Activated CD8-positive, alpha-beta T cell treated with anti-CD3 and anti-CD28 coated beads, Interleukin-2, amount 10 ng/mL, durations not matched to agents 7 days and 5 days (primary cell): ENCODE results near the gene NUP107. TPM values are rescaled to one million over a fixed set of nuclear protein-coding genes. Genes with fewer than 3 reads are reported as not detected.
A peak's percentile ranks its signal among the peaks of the same experiment; 100 is the strongest.

Experiments used
- ATAC-seq: fragments of 150-1000 bp; cut with Tn5 transposase; one replicate; pipeline ENCODE4 v1.10.0; 2021; ENCODE audit warnings: moderate library complexity
- CTCF ChIA-PET: fragments of 350-600 bp; sonication (Branson Sonifier 250); formaldehyde crosslinking; loops from one replicate; lab custom pipeline; 2021; ENCODE audit warnings: antibody characterized with exemption; lab: Charles Lee
- POLR2A ChIA-PET: fragments of 350-600 bp; sonication (Branson Sonifier 250); formaldehyde crosslinking; loops from one replicate; lab custom pipeline; 2021; ENCODE audit warnings: antibody characterized with exemption; lab: Charles Lee
- DNase-seq: peaks from one replicate; pipeline ENCODE4 v3.0.0-alpha.2; 2020
- H3K27ac Mint-ChIP-seq: one replicate; pipeline ENCODE4 v1.8.0; 2021; ENCODE audit warnings: mild to moderate bottlenecking, mixed read lengths
- H3K27me3 Mint-ChIP-seq: one replicate; pipeline ENCODE4 v1.8.0; 2021; ENCODE audit warnings: low read depth, mixed read lengths
- H3K36me3 Mint-ChIP-seq: one replicate; pipeline ENCODE4 v1.8.0; 2021; ENCODE audit warnings: low read depth, mixed read lengths
- H3K4me1 Mint-ChIP-seq: one replicate; pipeline ENCODE4 v1.8.0; 2021; ENCODE audit warnings: low read depth, mixed read lengths
- H3K4me3 Mint-ChIP-seq: one replicate; pipeline ENCODE4 v1.8.0; 2021; ENCODE audit warnings: mild to moderate bottlenecking, mixed read lengths
- H3K9me3 Mint-ChIP-seq: one replicate; pipeline ENCODE4 v1.8.0; 2022; ENCODE audit warnings: mixed read lengths; ENCODE audit not compliant: insufficient read depth
- total RNA-seq, 2 experiments: library from RNA; stranded (reverse); gene quantifications; one replicate each; pipeline ENCODE4 v1.2.3, GENCODE V29; 2021

Gene NUP107
- total RNA-seq, 2 experiments from 2014 or later: 103 to 105 TPM

- no peak for ATAC-seq
- ChIA-PET POLR2A (no interaction called here), CTCF (no interaction called here)
- H3K4me1 Mint-ChIP-seq: no peaks in the 10 kb centered on the region
- no peak overlapping the region for H3K4me3 Mint-ChIP-seq
- no peak for DNase-seq
- H3K27ac Mint-ChIP-seq: no peak overlapping the region
- no peaks in the 10 kb centered on the region for H3K27me3 Mint-ChIP-seq
- peaks cover 26% of the 10 kb centered on the region for H3K36me3 Mint-ChIP-seq
- H3K9me3 Mint-ChIP-seq: no peaks in the 10 kb centered on the region
Observed at GRCh38 chr12:68761442-68761812, 74.6 kb downstream of the NUP107 start.

- no peak for DNase-seq
- Mint-ChIP-seq H3K9me3 (no peaks in the 10 kb centered on the region), H3K4me1 (no peaks in the 10 kb centered on the region), H3K27me3 (no peaks in the 10 kb centered on the region), H3K27ac (peak overlapping the region; percentile 8), H3K36me3 (peaks cover 22% of the 10 kb centered on the region), H3K4me3 (no peak overlapping the region)
- no peak for ATAC-seq
- ChIA-PET POLR2A (no interaction called here), CTCF (no interaction called here)
Observed at GRCh38 chr12:68761901-68762630, 75.3 kb downstream of the NUP107 start.

- H3K4me3 Mint-ChIP-seq: no peak overlapping the region
- CTCF ChIA-PET: no interaction called here
- no peaks in the 10 kb centered on the region for H3K4me1 Mint-ChIP-seq
- no peak for ATAC-seq
- no peak for DNase-seq
- H3K36me3 Mint-ChIP-seq: peaks cover 21% of the 10 kb centered on the region
- H3K27ac Mint-ChIP-seq: no peak overlapping the region
- H3K9me3 Mint-ChIP-seq: no peaks in the 10 kb centered on the region
- no peaks in the 10 kb centered on the region for H3K27me3 Mint-ChIP-seq
- POLR2A ChIA-PET: no interaction called here
Observed at GRCh38 chr12:68762691-68763090, 75.9 kb downstream of the NUP107 start.

- Mint-ChIP-seq H3K27me3 (no peaks in the 10 kb centered on the region), H3K27ac (no peak overlapping the region), H3K4me3 (no peak overlapping the region), H3K9me3 (no peaks in the 10 kb centered on the region), H3K4me1 (no peaks in the 10 kb centered on the region), H3K36me3 (peaks cover 11% of the 10 kb centered on the region)
- ChIA-PET POLR2A (no interaction called here), CTCF (no interaction called here)
- ATAC-seq (no peak), DNase-seq (no peak)
Observed at GRCh38 chr12:68765696-68766095, 78.9 kb downstream of the NUP107 start.

GRCh38 chr12:68766646-68767045 is 79.9 kb downstream of the NUP107 start:
- H3K36me3 Mint-ChIP-seq: peaks cover 7% of the 10 kb centered on the region

GRCh38 chr12:68767191-68767590 is 80.4 kb downstream of the NUP107 start:
- H3K4me1 Mint-ChIP-seq: no peaks in the 10 kb centered on the region
- DNase-seq: no peak
- peaks cover 5% of the 10 kb centered on the region for H3K36me3 Mint-ChIP-seq
- POLR2A ChIA-PET: no interaction called here
- no peaks in the 10 kb centered on the region for H3K27me3 Mint-ChIP-seq
- H3K9me3 Mint-ChIP-seq: no peaks in the 10 kb centered on the region
- ATAC-seq: no peak
- no peak overlapping the region for H3K27ac Mint-ChIP-seq
- CTCF ChIA-PET: no interaction called here
- no peak overlapping the region for H3K4me3 Mint-ChIP-seq

More at GRCh38 chr12:68766646-68767045, 79.9 kb downstream of the NUP107 start:
- ATAC-seq (no peak), DNase-seq (no peak)
- ChIA-PET CTCF (no interaction called here), POLR2A (no interaction called here)
- Mint-ChIP-seq H3K4me3 (no peak overlapping the region), H3K4me1 (no peaks in the 10 kb centered on the region), H3K9me3 (no peaks in the 10 kb centered on the region), H3K27ac (no peak overlapping the region), H3K27me3 (no peaks in the 10 kb centered on the region)

- H3K27ac Mint-ChIP-seq: no peak overlapping the region
- H3K4me1 Mint-ChIP-seq: peaks cover 10% of the 10 kb centered on the region
- no peak overlapping the region for H3K4me3 Mint-ChIP-seq
- DNase-seq (no peak), ATAC-seq (no peak)
- POLR2A ChIA-PET: interaction anchor here (0.7 kb wide), 1 partner anchor 431 kb away, joined by 3 read pairs; no protein-coding TSS in a partner anchor
- no peaks in the 10 kb centered on the region for H3K27me3 Mint-ChIP-seq
- CTCF ChIA-PET: no interaction called here
- peaks cover 4% of the 10 kb centered on the region for H3K36me3 Mint-ChIP-seq
- no peaks in the 10 kb centered on the region for H3K9me3 Mint-ChIP-seq
Observed at GRCh38 chr12:68768431-68768939, 81.7 kb downstream of the NUP107 start.

GRCh38 chr12:68769941-68770340 is 83.2 kb downstream of the NUP107 start:
- H3K4me3 Mint-ChIP-seq: no peak overlapping the region
- POLR2A ChIA-PET: no interaction called here
- peaks cover 16% of the 10 kb centered on the region for H3K4me1 Mint-ChIP-seq
- H3K27me3 Mint-ChIP-seq: no peaks in the 10 kb centered on the region
- no peaks in the 10 kb centered on the region for H3K36me3 Mint-ChIP-seq
- DNase-seq (no peak), ATAC-seq (no peak)
- H3K27ac Mint-ChIP-seq: no peak overlapping the region
- H3K9me3 Mint-ChIP-seq: no peaks in the 10 kb centered on the region
- CTCF ChIA-PET: interaction anchor here (0.6 kb wide), 1 partner anchor 21 kb away, joined by 3 read pairs; no protein-coding TSS in a partner anchor

- POLR2A ChIA-PET: no interaction called here
- DNase-seq (no peak), ATAC-seq (no peak)
- no peaks in the 10 kb centered on the region for H3K9me3 Mint-ChIP-seq
- no peaks in the 10 kb centered on the region for H3K27me3 Mint-ChIP-seq
- peaks cover 16% of the 10 kb centered on the region for H3K4me1 Mint-ChIP-seq
- no peak overlapping the region for H3K4me3 Mint-ChIP-seq
- H3K27ac Mint-ChIP-seq: no peak overlapping the region
- no peaks in the 10 kb centered on the region for H3K36me3 Mint-ChIP-seq
- CTCF ChIA-PET: interaction anchor here (0.6 kb wide), 1 partner anchor 62 kb away, joined by 4 read pairs; no protein-coding TSS in a partner anchor
Observed at GRCh38 chr12:68771223-68771925, 84.6 kb downstream of the NUP107 start.

- H3K4me1 Mint-ChIP-seq: peaks cover 16% of the 10 kb centered on the region
- peak overlapping the region; percentile 66 for H3K4me3 Mint-ChIP-seq
- ATAC-seq (no peak), DNase-seq (no peak)
- H3K36me3 Mint-ChIP-seq: no peaks in the 10 kb centered on the region
- CTCF ChIA-PET: no interaction called here
- H3K9me3 Mint-ChIP-seq: no peaks in the 10 kb centered on the region
- POLR2A ChIA-PET: no interaction called here
- peak overlapping the region; percentile 80 for H3K27ac Mint-ChIP-seq
- H3K27me3 Mint-ChIP-seq: no peaks in the 10 kb centered on the region
Observed at GRCh38 chr12:68772714-68773113, 85.9 kb downstream of the NUP107 start.

- no peaks in the 10 kb centered on the region for H3K9me3 Mint-ChIP-seq
- POLR2A ChIA-PET: no interaction called here
- peaks cover 16% of the 10 kb centered on the region for H3K4me1 Mint-ChIP-seq
- H3K27me3 Mint-ChIP-seq: no peaks in the 10 kb centered on the region
- peak overlapping the region; percentile 60 for H3K27ac Mint-ChIP-seq
- CTCF ChIA-PET: no interaction called here
- ATAC-seq (no peak), DNase-seq (no peak)
- no peaks in the 10 kb centered on the region for H3K36me3 Mint-ChIP-seq
- H3K4me3 Mint-ChIP-seq: no peak overlapping the region
Observed at GRCh38 chr12:68773582-68773981, 86.8 kb downstream of the NUP107 start.

- Mint-ChIP-seq H3K36me3 (no peaks in the 10 kb centered on the region), H3K27ac (no peak overlapping the region), H3K4me1 (peaks cover 16% of the 10 kb centered on the region), H3K4me3 (no peak overlapping the region), H3K9me3 (no peaks in the 10 kb centered on the region), H3K27me3 (no peaks in the 10 kb centered on the region)
- ChIA-PET POLR2A (interaction anchor here (1.4 kb wide), 1 partner anchor 18 kb away, joined by 4 read pairs; no protein-coding TSS in a partner anchor), CTCF (no interaction called here)
- DNase-seq: no peak
- no peak for ATAC-seq
Observed at GRCh38 chr12:68775121-68775630, 88.4 kb downstream of the NUP107 start.
